PFSK-1 (cell line): ENCODE measurements around the gene CFAP74.

Experiments used
- FOXP2 ChIP-seq: optimal IDR thresholded peaks from 2 replicates; pipeline ENCODE3; 2011; ENCODE audit warnings: borderline replicate concordance, control low read depth, inconsistent platforms; ENCODE audit not compliant: insufficient read depth; ENCODE audit errors: extremely low read length, extremely low read depth
- POLR2AphosphoS5 ChIP-seq: IDR thresholded peaks from 2 replicates; pipeline ENCODE4 v1.6.1; 2012; ENCODE audit warnings: low read depth, mild to moderate bottlenecking, control low read depth, low read length, moderate library complexity
- REST ChIP-seq, 2 experiments: IDR thresholded peaks; 2 replicates each; pipeline versions ENCODE4 v1.6.1 to v1.8.0; 2011 to 2012; ENCODE audit warnings: low read depth in 2 of 2, low read length in 2 of 2, control low read depth in 1 of 2, inconsistent platforms in 1 of 2, mild to moderate bottlenecking in 1 of 2, moderate library complexity in 1 of 2; ENCODE audit not compliant: insufficient read depth in 1 of 2
- SIN3A ChIP-seq: IDR thresholded peaks from 2 replicates; pipeline ENCODE4 v1.6.1; 2012; ENCODE audit warnings: mild to moderate bottlenecking, low read length, moderate library complexity, borderline replicate concordance; ENCODE audit not compliant: insufficient read depth
- TAF1 ChIP-seq: IDR thresholded peaks from 2 replicates; pipeline ENCODE4 v1.6.1; 2012; ENCODE audit warnings: low read length, control low read depth, borderline replicate concordance; ENCODE audit not compliant: insufficient read depth

The CFAP74 gene

GRCh38 chr1:1898246-1898933 lies 105.2 kb downstream of the CFAP74 start:
- TF ChIP-seq REST (IDR thresholded peaks at IDR 0.05; ENCODE audit: insufficient read depth in 1 of 2, low read depth in 2 of 2, low read length in 2 of 2) (no peak), FOXP2 (no peak), TAF1 (no peak), SIN3A (no peak)

- TF ChIP-seq TAF1 (no peak), REST (IDR thresholded peaks at IDR 0.05; ENCODE audit: insufficient read depth in 1 of 2, low read depth in 2 of 2, low read length in 2 of 2) (no peak), SIN3A (no peak), FOXP2 (no peak), POLR2AphosphoS5 (no peak)
These were observed 107.9 kb downstream of the CFAP74 start for GRCh38 chr1:1895456-1896336.

GRCh38 chr1:1895060-1895418 lies 108.5 kb downstream of the CFAP74 start:
- TF ChIP-seq POLR2AphosphoS5 (no peak), TAF1 (no peak), SIN3A (no peak), FOXP2 (no peak), REST (IDR thresholded peaks at IDR 0.05; ENCODE audit: insufficient read depth in 1 of 2, low read depth in 2 of 2, low read length in 2 of 2) (no peak)

- TF ChIP-seq POLR2AphosphoS5: no peak
- no peak for TF ChIP-seq REST (IDR thresholded peaks at IDR 0.05; ENCODE audit: insufficient read depth in 1 of 2, low read depth in 2 of 2, low read length in 2 of 2)
- no peak for TF ChIP-seq TAF1
- no peak for TF ChIP-seq FOXP2
- TF ChIP-seq SIN3A: no peak
These were observed 109.1 kb downstream of the CFAP74 start for GRCh38 chr1:1894354-1895059.
